K562 (cell line): ENCODE data around the gene RBM12. TPM values are rescaled to one million over a fixed set of nuclear protein-coding genes. Genes with fewer than 3 reads are reported as not detected.
A peak's percentile ranks its signal among the peaks of the same experiment; 100 is the strongest.

ENCODE experiments used
- BACH1 ChIP-seq: fragments of 200-800 bp; sonication (Bioruptor generic); IDR thresholded peaks from 2 replicates; pipeline ENCODE4 v1.6.1; 2016; ENCODE audit warnings: missing genetic modification characterization, missing compliant biosample characterization
- CBX2 ChIP-seq: fragments of 200-600 bp; sonication (generic); IDR thresholded peaks from one replicate; pipeline ENCODE4 v1.6.1; 2012; ENCODE audit warnings: mild to moderate bottlenecking, low read length, inconsistent platforms; ENCODE audit not compliant: insufficient read depth, poor library complexity, severe bottlenecking
- DPF2 ChIP-seq: fragments of 450-650 bp; IDR thresholded peaks from 2 replicates; pipeline ENCODE4 v1.6.1; 2016
- GABPB1 ChIP-seq: sonication (generic); formaldehyde crosslinking; IDR thresholded peaks from 2 replicates; pipeline ENCODE4 v1.8.0; 2022; ENCODE audit warnings: mild to moderate bottlenecking, missing genetic modification reagents
- GABPB2 ChIP-seq: fragments of 250-450 bp; sonication (Bioruptor Pico); conservative IDR thresholded peaks from 2 replicates; pipeline ENCODE4 v1.5.1; 2021; ENCODE audit warnings: mild to moderate bottlenecking
- HDAC6 ChIP-seq: IDR thresholded peaks from 2 replicates; pipeline ENCODE4 v1.6.1; 2012; ENCODE audit warnings: low read depth, mild to moderate bottlenecking, control low read depth, inconsistent platforms, low read length, moderate library complexity
- JUN ChIP-seq, 2 experiments: sonication (generic) in 1 of 2; formaldehyde crosslinking in 1 of 2; IDR thresholded peaks; 2 replicates each; pipeline versions ENCODE4 v1.6.1 to v1.8.0; 2012 to 2022; ENCODE audit warnings: borderline replicate concordance in 2 of 2, mild to moderate bottlenecking in 2 of 2, improper control_type of control experiment in 1 of 2, low read depth in 1 of 2, low read length in 1 of 2, missing genetic modification reagents in 1 of 2
- JUND ChIP-seq, 2 experiments: IDR thresholded peaks; 2 replicates in 1 of 2; 3 replicates in 1 of 2; pipeline ENCODE4 v1.6.1; 2011; ENCODE audit warnings: borderline replicate concordance in 2 of 2, low read depth in 2 of 2, low read length in 2 of 2, improper control_type of control experiment in 1 of 2, missing biosample characterization in 1 of 2, missing genetic modification characterization in 1 of 2, missing genetic modification reagents in 1 of 2
- MXI1 ChIP-seq: IDR thresholded peaks from 2 replicates; pipeline ENCODE4 v1.6.1; 2011; ENCODE audit warnings: low read depth, mild to moderate bottlenecking, improper control_type of control experiment, low read length
- NR3C1 ChIP-seq: sonication (generic); formaldehyde crosslinking; IDR thresholded peaks from 2 replicates; pipeline ENCODE4 v1.8.1; 2022; ENCODE audit warnings: missing genetic modification reagents
- NR4A1 ChIP-seq, 2 experiments: fragments of 250-450 bp in 1 of 2; fragments of 450-650 bp in 1 of 2; sonication (Bioruptor Pico) in 1 of 2; IDR thresholded peaks; 2 replicates each; pipeline versions ENCODE4 v1.4.0 to v1.6.1; 2016 to 2020; ENCODE audit warnings: mild to moderate bottlenecking in 2 of 2, missing compliant biosample characterization in 1 of 2, missing genetic modification characterization in 1 of 2, moderate library complexity in 1 of 2
- PCBP1 ChIP-seq: fragments of 200-400 bp; formaldehyde crosslinking; IDR thresholded peaks from 2 replicates; pipeline ENCODE4 v1.6.1; 2018; ENCODE audit warnings: mild to moderate bottlenecking, low read depth, low read length; ENCODE audit not compliant: poor library complexity, severe bottlenecking
- RBM25 ChIP-seq: fragments of 200-400 bp; formaldehyde crosslinking; IDR thresholded peaks from 2 replicates; pipeline ENCODE4 v1.6.1; 2018; ENCODE audit warnings: low read length, low read depth, moderate library complexity; ENCODE audit not compliant: severe bottlenecking
- SRSF9 ChIP-seq: fragments of 200-400 bp; formaldehyde crosslinking; IDR thresholded peaks from 2 replicates; pipeline ENCODE4 v1.6.1; 2017; ENCODE audit warnings: low read depth, low read length, borderline replicate concordance
- TOE1 ChIP-seq, 2 experiments: fragments of 450-650 bp in 1 of 2; sonication (generic) in 1 of 2; formaldehyde crosslinking in 1 of 2; IDR thresholded peaks; 2 replicates each; pipeline versions ENCODE4 v1.7.1 to v1.8.0; 2016 to 2022; ENCODE audit warnings: borderline replicate concordance in 2 of 2, mild to moderate bottlenecking in 2 of 2, antibody characterized with exemption in 1 of 2, inconsistent platforms in 1 of 2, low read depth in 1 of 2, missing genetic modification reagents in 1 of 2, moderate library complexity in 1 of 2
- ZBTB8A ChIP-seq: fragments of 450-650 bp; IDR thresholded peaks from 2 replicates; pipeline ENCODE4 v1.6.1; 2018; ENCODE audit warnings: mild to moderate bottlenecking, moderate library complexity; ENCODE audit not compliant: partially characterized antibody
- ZNF3 ChIP-seq: fragments of 250-450 bp; sonication (Bioruptor Pico); IDR thresholded peaks from 2 replicates; pipeline ENCODE4 v1.5.0; 2021; ENCODE audit warnings: mild to moderate bottlenecking, moderate library complexity
- ZNF586 ChIP-seq: fragments of 450-650 bp; formaldehyde crosslinking; conservative IDR thresholded peaks from 2 replicates; pipeline ENCODE4 v1.4.0; 2020; ENCODE audit warnings: mild to moderate bottlenecking, moderate library complexity
- ZNF707 ChIP-seq: fragments of 250-450 bp; sonication (Bioruptor Pico); conservative IDR thresholded peaks from 2 replicates; pipeline ENCODE4 v1.8.0; 2022; ENCODE audit warnings: inconsistent platforms, mild to moderate bottlenecking, moderate library complexity
- ZNF76 ChIP-seq: fragments of 250-450 bp; sonication (Bioruptor Pico); IDR thresholded peaks from 2 replicates; pipeline ENCODE4 v1.4.0; 2020; ENCODE audit warnings: mild to moderate bottlenecking, moderate library complexity, borderline replicate concordance
- polyA plus RNA-seq, 8 experiments: library from polyadenylated mRNA; depleted of rRNA in 4 of 8; stranded (reverse) in 5 of 8; unstranded in 3 of 8; fragments of >200 nt; fragmentation: Nextera tagmentation in 2 of 8; fragmentation: Illumina TruSeq in 1 of 8; extraction: Ambion mirVana in 2 of 8; extraction: Trizol in 1 of 8; gene quantifications; 2 replicates each; pipeline versions ENCODE4 v1.2.1 to v1.2.3, GENCODE V29; 2011 to 2014; ENCODE audit warnings: inconsistent platforms in 1 of 8, missing spikeins in 1 of 8
- total RNA-seq, 7 experiments: library from RNA; depleted of rRNA in 6 of 7; stranded (reverse); fragments of >200 nt in 6 of 7; fragmentation: Illumina TruSeq in 2 of 7; extraction: Trizol in 2 of 7; gene quantifications; 2 replicates each; pipeline versions ENCODE4 v1.2.1 to v1.2.3, GENCODE V29; 2011 to 2021; ENCODE audit warnings: low replicate concordance in 1 of 7
- TF ChIP-seq, protein P1 (sequence below): fragments of 250-450 bp; sonication (Bioruptor Pico); IDR thresholded peaks from 2 replicates; pipeline ENCODE4 v1.8.0; 2021; ENCODE audit warnings: moderate library complexity, mild to moderate bottlenecking, inconsistent platforms
- TF ChIP-seq, protein P2 (sequence below), 2 experiments: fragments of 200-800 bp in 1 of 2; sonication (Bioruptor generic) in 1 of 2; sonication (generic) in 1 of 2; formaldehyde crosslinking in 1 of 2; IDR thresholded peaks in 1 of 2; conservative IDR thresholded peaks in 1 of 2; 2 replicates each; pipeline versions ENCODE4 v1.5.0 to v1.6.1; 2016 to 2020; ENCODE audit warnings: missing compliant biosample characterization in 1 of 2, missing genetic modification characterization in 1 of 2, missing genetic modification reagents in 1 of 2

RBM12 gene
- total and polyA plus RNA-seq, 9 of the 15 experiments (the other 6 are each of a cell fraction or from before 2014, with no cell fraction given), result 5.0 to 162 (median 73.3) TPM

DNA sequence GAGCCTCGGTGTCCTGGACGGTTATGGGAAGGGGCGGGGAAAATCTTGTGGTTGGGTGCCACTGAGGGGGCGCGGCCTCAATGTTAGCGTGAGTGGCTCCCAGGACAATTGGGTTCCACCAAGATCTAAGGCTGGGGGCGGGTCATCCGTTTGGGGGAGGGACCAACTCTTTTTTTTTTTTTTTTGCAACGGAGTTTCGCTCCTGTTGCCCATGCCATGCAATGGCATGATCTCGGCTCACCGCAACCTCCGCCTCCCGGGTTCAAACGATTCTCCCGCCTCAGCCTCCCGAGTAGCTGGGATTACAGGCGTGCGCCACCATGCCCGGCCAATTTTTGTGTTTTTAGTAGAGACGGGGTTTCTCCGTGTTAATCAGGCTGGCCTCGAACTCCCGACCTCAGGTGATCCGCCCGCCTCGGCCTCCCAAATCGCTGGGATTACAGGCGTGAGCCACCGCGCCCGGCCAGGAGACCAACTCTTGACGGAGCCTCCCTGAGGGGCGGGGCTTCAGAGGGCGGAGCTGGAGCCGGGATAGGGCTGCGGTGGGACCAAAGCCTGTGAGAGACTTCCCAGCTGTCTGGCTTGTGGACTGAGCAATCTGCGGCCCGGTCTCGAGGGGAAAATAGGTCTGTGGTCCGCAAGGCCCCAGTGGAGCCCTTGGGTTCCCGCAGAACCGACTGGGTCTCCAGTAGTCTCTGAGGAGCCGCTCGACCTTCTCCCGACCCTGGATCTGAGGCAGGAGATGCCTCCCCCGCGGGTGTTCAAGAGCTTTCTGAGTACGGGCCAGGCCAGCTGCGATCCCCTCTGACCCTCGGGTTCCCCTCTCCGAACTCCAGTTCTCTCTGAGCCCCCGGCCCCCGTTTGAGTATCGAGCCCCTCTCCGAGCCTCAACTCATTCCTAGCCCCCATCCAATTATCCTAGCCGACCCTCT is 48.0 kb downstream of the RBM12 start (continued):
- no peak for TF ChIP-seq GABPB2 (CRISPR knock-in tag)
- TF ChIP-seq BACH1 (tag), result no peak
- TF ChIP-seq ZNF707 (CRISPR knock-in tag), result no peak
- no peak for TF ChIP-seq NR4A1 (CRISPR knock-in tag; IDR thresholded peaks at IDR 0.05)
- no peak for TF ChIP-seq NR4A1 (tag; IDR thresholded peaks at IDR 0.05)
- TF ChIP-seq MXI1, result no peak
- TF ChIP-seq HDAC6, result no peak
- peak; percentile 67 for TF ChIP-seq DPF2
- no peak for TF ChIP-seq RBM25
- 0 out of 2 replicates have a peak, but pooled peaks have one; percentile 7 for TF ChIP-seq JUN (IDR thresholded peaks at IDR 0.05; ENCODE audit: borderline replicate concordance, low read depth, low read length)
- 0 out of 2 replicates have a peak, but pooled peaks have one; percentile 58 for TF ChIP-seq JUN (CRISPR knock-in tag; IDR thresholded peaks at IDR 0.05; ENCODE audit: borderline replicate concordance)
- TF ChIP-seq SRSF9, result no peak
- no peak for TF ChIP-seq PCBP1
- no peak for TF ChIP-seq NR3C1 (CRISPR knock-in tag)
- TF ChIP-seq GABPB1 (CRISPR knock-in tag), result no peak; the same call in 1 of the 2 replicates
- TF ChIP-seq ZNF76, result no peak
- TF ChIP-seq, protein P1, sequence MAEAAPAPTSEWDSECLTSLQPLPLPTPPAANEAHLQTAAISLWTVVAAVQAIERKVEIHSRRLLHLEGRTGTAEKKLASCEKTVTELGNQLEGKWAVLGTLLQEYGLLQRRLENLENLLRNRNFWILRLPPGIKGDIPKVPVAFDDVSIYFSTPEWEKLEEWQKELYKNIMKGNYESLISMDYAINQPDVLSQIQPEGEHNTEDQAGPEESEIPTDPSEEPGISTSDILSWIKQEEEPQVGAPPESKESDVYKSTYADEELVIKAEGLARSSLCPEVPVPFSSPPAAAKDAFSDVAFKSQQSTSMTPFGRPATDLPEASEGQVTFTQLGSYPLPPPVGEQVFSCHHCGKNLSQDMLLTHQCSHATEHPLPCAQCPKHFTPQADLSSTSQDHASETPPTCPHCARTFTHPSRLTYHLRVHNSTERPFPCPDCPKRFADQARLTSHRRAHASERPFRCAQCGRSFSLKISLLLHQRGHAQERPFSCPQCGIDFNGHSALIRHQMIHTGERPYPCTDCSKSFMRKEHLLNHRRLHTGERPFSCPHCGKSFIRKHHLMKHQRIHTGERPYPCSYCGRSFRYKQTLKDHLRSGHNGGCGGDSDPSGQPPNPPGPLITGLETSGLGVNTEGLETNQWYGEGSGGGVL (CRISPR knock-in tag), result no peak
- peak; percentile 78 for TF ChIP-seq TOE1 (IDR thresholded peaks at IDR 0.05; ENCODE audit: borderline replicate concordance)
- no peak for TF ChIP-seq TOE1 (CRISPR knock-in tag; IDR thresholded peaks at IDR 0.05; ENCODE audit: borderline replicate concordance, low read depth)
- TF ChIP-seq, protein P2, sequence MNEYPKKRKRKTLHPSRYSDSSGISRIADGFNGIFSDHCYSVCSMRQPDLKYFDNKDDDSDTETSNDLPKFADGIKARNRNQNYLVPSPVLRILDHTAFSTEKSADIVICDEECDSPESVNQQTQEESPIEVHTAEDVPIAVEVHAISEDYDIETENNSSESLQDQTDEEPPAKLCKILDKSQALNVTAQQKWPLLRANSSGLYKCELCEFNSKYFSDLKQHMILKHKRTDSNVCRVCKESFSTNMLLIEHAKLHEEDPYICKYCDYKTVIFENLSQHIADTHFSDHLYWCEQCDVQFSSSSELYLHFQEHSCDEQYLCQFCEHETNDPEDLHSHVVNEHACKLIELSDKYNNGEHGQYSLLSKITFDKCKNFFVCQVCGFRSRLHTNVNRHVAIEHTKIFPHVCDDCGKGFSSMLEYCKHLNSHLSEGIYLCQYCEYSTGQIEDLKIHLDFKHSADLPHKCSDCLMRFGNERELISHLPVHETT (CRISPR knock-in tag; conservative IDR thresholded peaks at IDR 0.05 in 1 of 2, IDR thresholded peaks at IDR 0.05 in 1 of 2), result no peak
- no peak for TF ChIP-seq ZBTB8A
- no peak for TF ChIP-seq ZNF3
- TF ChIP-seq CBX2, result no peak
- no peak for TF ChIP-seq ZNF586 (CRISPR knock-in tag)
- TF ChIP-seq JUND (IDR thresholded peaks at IDR 0.05; ENCODE audit: borderline replicate concordance, low read depth, low read length), result no peak
- no peak for TF ChIP-seq JUND (tag; IDR thresholded peaks at IDR 0.05; ENCODE audit: borderline replicate concordance, low read depth, low read length)
